ENCODE measurements around the gene BCL11A. TPM values are rescaled to one million over a fixed set of nuclear protein-coding genes. Genes with fewer than 3 reads are reported as not detected.

BCL11A gene
- total RNA-seq, 1 experiment from 2014 or later: 0.29 TPM

- CTCF ChIA-PET: no interaction called here
- BruUV-seq (replicated peaks): no TSS peak
- no peak overlapping the region for H3K27ac Mint-ChIP-seq (ENCODE audit: unreplicated experiment)
Observed at GRCh38 chr2:60440767-60441163, 112.7 kb downstream of the BCL11A start.

DNA sequence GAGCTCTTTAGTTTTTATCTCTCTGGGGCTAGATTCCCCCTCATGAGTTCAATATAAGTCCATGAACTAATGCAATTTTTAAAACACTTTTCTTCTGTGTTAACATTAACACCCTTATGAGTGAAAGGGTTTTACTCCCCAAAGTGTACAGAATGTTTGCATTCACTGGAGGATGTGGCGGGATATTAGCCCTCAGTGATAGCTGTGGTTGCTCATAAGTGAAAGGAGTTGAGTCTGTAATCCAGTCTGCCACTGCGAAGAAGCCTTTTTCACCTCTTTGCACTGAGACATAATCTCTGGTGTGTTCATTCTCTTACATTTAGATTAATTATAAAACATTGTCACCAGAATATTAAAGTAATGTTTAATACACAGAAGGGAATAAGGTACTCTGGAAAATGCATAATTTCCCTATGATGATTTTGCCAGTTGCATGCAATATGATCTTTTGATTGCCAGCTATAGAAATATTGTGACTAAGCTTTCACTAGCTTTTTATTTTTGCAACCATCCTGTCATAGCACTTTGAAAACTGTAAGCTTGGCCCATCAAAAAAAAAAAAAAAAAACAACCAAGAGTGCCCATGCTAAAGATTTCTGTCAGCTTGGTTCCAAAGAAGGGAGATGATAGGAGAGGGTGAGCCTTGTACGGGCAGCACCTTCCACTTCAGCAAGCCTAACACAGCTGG is 113.2 kb downstream of the BCL11A start:
- H3K4me3 Mint-ChIP-seq (ENCODE audit: unreplicated experiment): no peak overlapping the region
- no peak overlapping the region for H3K27ac Mint-ChIP-seq (ENCODE audit: unreplicated experiment)
- Histone ChIP-seq H3K4me1 (peaks cover under 1% of the 10 kb centered on the region; the same call in 1 of the 2 replicates), H3K36me3 (ENCODE audit: control insufficient read depth, insufficient read depth, low read length) (no peaks in the 10 kb centered on the region), H3K9me3 (no peaks in the 10 kb centered on the region), H3K27me3 (replicated peaks; ENCODE audit: control insufficient read depth, insufficient read depth, low read length) (no peaks in the 10 kb centered on the region), H3K4me3 (ENCODE audit: low read depth, low read length) (no peak overlapping the region)
- H3K4me1 Mint-ChIP-seq (ENCODE audit: low read depth, unreplicated experiment): peaks cover 10% of the 10 kb centered on the region
- H3K9me3 Mint-ChIP-seq (ENCODE audit: unreplicated experiment): no peaks in the 10 kb centered on the region
- BruUV-seq (replicated peaks): no TSS peak
- ChIA-PET CTCF (interaction anchor here (1.0 kb wide), 1 partner anchor 110 kb away, joined by 3 read pairs; no protein-coding TSS in a partner anchor), POLR2A (no interaction called here)
- H3K36me3 Mint-ChIP-seq (ENCODE audit: insufficient read depth, unreplicated experiment): no peaks in the 10 kb centered on the region
- H3K27me3 Mint-ChIP-seq (ENCODE audit: insufficient read depth, unreplicated experiment): no peaks in the 10 kb centered on the region
- no peak for TF ChIP-seq CTCF (IDR thresholded peaks at IDR 0.05; ENCODE audit: insufficient read depth in 1 of 2, low read depth in 1 of 2, low read length in 1 of 2, severe bottlenecking in 1 of 2, unreplicated experiment in 1 of 2)
- no peak for DNase-seq
- intact Hi-C loops (cut with micrococcal nuclease; ENCODE audit: unreplicated experiment): no loop called here

More at GRCh38 chr2:60440767-60441163, 112.7 kb downstream of the BCL11A start:
- Mint-ChIP-seq H3K4me1 (ENCODE audit: low read depth, unreplicated experiment) (peaks cover 5% of the 10 kb centered on the region), H3K36me3 (ENCODE audit: insufficient read depth, unreplicated experiment) (no peaks in the 10 kb centered on the region), H3K4me3 (ENCODE audit: unreplicated experiment) (no peak overlapping the region), H3K9me3 (ENCODE audit: unreplicated experiment) (no peaks in the 10 kb centered on the region), H3K27me3 (ENCODE audit: insufficient read depth, unreplicated experiment) (no peaks in the 10 kb centered on the region)
- H3K27me3 ChIP-seq (replicated peaks; ENCODE audit: control insufficient read depth, insufficient read depth, low read length): no peaks in the 10 kb centered on the region
- TF ChIP-seq CTCF (IDR thresholded peaks at IDR 0.05; ENCODE audit: insufficient read depth in 1 of 2, low read depth in 1 of 2, low read length in 1 of 2, severe bottlenecking in 1 of 2, unreplicated experiment in 1 of 2): no peak
- POLR2A ChIA-PET: no interaction called here
- no peak for DNase-seq
- intact Hi-C loops (cut with micrococcal nuclease; ENCODE audit: unreplicated experiment): no loop called here
- no peak overlapping the region for H3K4me3 ChIP-seq (ENCODE audit: low read depth, low read length)
- H3K36me3 ChIP-seq (ENCODE audit: control insufficient read depth, insufficient read depth, low read length): no peaks in the 10 kb centered on the region
- no peaks in the 10 kb centered on the region for H3K4me1 ChIP-seq
- H3K9me3 ChIP-seq: no peaks in the 10 kb centered on the region

- Histone ChIP-seq H3K27me3 (replicated peaks; ENCODE audit: control insufficient read depth, insufficient read depth, low read length) (no peaks in the 10 kb centered on the region), H3K36me3 (ENCODE audit: control insufficient read depth, insufficient read depth, low read length) (no peaks in the 10 kb centered on the region), H3K4me1 (peaks cover 8% of the 10 kb centered on the region), H3K9me3 (no peaks in the 10 kb centered on the region), H3K4me3 (ENCODE audit: low read depth, low read length) (no peak overlapping the region)
- intact Hi-C loops (cut with micrococcal nuclease; ENCODE audit: unreplicated experiment): no loop called here
- BruUV-seq (replicated peaks): no TSS peak
- peak in 1 of 2 experiments; percentile 29 for DNase-seq
- H3K27me3 Mint-ChIP-seq (ENCODE audit: insufficient read depth, unreplicated experiment): no peaks in the 10 kb centered on the region
- ChIA-PET CTCF (interaction anchor here (1.0 kb wide), 1 partner anchor 111 kb away, joined by 3 read pairs; no protein-coding TSS in a partner anchor), POLR2A (no interaction called here)
- no peak overlapping the region for H3K4me3 Mint-ChIP-seq (ENCODE audit: unreplicated experiment)
- H3K9me3 Mint-ChIP-seq (ENCODE audit: unreplicated experiment): no peaks in the 10 kb centered on the region
- H3K4me1 Mint-ChIP-seq (ENCODE audit: low read depth, unreplicated experiment): peaks cover 18% of the 10 kb centered on the region
- peak; percentile 38 to 71 for TF ChIP-seq CTCF (IDR thresholded peaks at IDR 0.05; ENCODE audit: insufficient read depth in 1 of 2, low read depth in 1 of 2, low read length in 1 of 2, severe bottlenecking in 1 of 2, unreplicated experiment in 1 of 2)
- no peak overlapping the region for H3K27ac Mint-ChIP-seq (ENCODE audit: unreplicated experiment)
- H3K36me3 Mint-ChIP-seq (ENCODE audit: insufficient read depth, unreplicated experiment): no peaks in the 10 kb centered on the region
Observed at GRCh38 chr2:60439219-60439974, 114.1 kb downstream of the BCL11A start.

Measured in Caco-2 (cell line).